Endothelial cell of hepatic sinusoid (primary cell): ENCODE data around the gene MYBBP1A.

ENCODE experiments used
- in situ Hi-C: cut with HindIII; loops from 2 replicates; pipeline ENCODE4 v1.10.0; 2017; ENCODE audit warnings: low sequenced_read_pairs

MYBBP1A gene

DNA sequence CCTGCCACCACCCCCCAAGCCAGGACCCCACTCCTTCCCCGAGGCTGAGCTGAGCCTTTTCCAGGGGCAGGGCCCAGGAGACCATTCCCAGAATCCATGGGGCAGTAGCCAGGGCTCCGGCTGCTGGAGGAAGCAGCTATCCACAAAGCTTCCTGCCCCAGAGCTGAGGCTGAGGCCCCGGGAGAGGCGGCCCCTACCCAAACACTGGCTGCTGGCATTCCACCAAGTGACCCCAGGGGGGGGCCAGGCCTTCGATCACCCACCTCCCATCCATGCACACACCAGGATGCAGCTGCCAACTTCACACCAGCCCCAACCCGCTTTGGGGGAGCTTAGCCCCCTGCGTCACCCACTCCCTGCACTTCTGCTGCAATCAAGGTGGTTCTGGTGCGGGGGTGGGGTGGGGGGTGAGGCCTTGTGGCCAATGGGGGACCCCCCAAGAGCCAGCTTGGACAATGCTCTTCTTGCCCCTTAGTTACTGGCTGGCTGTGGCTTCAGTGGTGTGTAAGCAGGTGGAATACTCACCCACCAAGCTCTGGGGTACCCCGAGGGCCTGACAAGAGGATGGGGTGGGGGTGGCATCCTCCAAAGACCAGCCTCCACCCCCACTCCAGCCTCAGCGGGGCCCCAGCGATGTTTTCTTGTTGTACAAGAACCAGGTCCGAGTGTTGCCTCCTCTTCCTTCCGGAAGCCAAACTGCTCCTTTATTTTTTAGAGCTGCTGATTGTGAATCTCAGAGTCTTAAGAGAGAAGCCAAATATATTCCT is 16.8 kb downstream of the MYBBP1A start:
- in situ Hi-C loops, result loop anchor here (5.0 kb wide), 1 partner anchor 116 kb away; no protein-coding TSS in a partner anchor

DNA sequence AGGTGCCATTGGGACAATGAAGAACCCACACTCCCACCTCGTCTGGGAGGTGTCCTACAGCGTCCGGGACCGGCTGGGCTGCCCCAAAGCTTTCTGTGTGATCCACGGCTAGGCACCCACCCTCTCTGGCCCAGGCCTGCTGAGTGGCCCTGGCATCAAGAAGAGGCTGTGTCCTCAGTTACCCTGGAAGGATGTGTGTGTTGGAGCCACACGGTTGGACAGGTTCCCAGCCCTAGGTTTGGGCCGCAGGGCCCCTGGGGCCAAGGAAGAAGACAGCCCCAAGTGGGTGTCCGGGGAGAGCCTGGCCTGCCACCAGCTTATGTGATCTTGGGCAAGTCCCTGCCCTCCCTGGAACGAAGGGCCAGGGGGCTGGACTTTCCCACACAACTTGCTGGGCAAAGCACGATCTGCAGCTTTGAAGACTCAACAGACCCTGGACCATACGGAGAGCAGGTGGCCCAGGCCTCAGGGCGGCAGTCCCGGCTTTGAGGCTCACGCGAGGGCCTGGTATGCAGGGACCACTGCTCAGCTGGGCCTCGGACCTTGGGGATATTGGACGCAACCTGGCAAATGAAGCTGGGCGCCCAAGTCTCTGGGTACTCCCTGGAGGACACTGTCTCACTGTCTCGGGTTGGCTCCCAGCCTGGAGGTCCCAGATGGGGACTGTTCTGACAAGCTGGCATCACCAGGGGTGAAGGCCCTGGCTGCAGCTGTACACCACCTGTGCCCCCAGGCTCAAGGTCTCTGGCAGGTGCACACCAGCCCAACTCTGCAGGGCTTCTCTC is 17.5 kb downstream of the MYBBP1A start:
- in situ Hi-C loops, result loop anchor here (5.0 kb wide), 1 partner anchor 115 kb away; no protein-coding TSS in a partner anchor

DNA sequence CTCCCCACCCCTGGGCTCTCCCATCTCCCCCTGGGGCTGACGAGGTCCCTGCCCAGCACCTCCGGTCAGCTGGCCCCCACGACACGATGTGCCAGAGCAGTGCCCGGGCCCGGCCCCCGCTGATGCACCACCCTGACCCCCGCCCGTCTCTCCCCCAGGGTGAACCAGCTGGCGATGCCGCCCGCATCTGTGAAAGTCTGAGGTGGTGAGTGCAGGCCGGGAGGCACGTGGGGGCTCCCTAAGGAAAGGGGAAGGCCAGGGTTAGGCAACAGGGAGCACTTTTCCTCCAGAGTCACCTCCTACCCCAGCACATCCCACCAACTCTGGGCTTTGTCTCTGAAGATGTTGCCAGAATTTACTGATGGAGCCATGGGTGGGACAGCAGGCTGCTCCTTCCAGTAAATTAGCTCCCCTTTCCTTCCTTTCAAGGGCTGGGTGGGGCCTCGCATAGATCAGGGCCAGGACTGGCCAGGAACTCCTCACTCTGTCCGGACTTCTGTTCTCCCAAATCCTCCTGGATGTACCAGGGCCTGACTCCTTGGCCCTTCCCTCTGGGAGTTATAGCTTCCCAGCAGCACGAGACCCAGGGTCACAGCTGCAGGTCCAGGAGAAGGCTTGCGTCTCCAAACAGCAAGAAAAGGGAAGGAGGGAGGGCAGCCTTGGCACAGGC is 18.3 kb downstream of the MYBBP1A start:
- in situ Hi-C loops, result loop anchor here (5.0 kb wide), 1 partner anchor 115 kb away; no protein-coding TSS in a partner anchor

DNA sequence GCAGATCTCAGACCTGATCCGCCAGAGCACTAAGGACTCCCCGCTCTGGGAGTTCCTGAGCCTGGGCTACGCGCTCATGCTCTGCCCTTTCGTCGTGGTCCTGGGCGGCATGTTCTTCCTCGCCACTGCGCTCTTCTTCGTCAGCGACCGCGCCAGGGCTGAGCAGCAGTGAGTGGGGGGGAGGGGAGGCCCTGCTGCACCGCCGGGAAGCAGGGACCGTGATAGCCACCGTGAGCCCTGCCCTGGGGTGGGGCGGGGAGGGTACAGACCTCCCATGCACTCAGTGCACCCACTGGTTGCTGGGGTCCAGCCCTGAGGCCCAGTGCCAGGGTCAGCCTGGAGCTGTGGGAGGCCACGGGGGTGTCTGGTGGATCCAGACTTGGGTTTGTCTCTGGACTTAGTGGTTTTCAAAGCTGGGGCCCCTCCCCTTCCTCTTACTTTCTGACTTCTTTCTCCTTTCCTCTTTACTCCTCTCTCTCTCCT is 18.9 kb downstream of the MYBBP1A start:
- in situ Hi-C loops, result loop anchor here (5.0 kb wide), 1 partner anchor 114 kb away; no protein-coding TSS in a partner anchor

DNA sequence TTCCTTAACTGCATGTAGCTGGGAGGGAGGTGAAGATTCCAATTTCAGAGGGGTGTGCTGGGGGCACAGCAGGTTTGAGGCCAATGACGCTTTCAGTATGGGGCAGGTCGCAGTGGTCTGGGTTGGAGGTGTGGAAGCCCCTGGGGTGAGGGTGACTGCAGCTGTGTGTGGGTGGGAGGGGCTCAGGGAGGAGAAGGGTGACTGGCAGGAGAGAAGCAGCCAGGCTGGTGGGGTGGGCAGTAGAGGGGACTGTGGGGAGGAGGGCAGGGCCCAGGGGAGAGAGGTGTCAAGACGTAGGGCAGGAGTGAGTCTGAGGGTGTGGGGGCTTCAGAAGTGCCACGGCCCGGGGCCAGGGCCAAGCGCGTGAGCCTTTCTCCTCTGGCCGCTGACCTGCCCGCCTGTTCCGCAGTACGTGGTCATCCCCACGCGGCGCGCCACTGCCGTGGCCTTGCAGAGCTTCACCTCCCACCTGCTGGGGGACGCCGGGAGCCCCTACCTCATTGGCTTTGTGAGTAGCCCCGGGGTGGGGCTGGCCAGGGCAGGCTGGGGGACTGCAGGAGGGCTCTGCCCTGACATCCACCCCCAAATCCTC is 19.4 kb downstream of the MYBBP1A start:
- in situ Hi-C loops, result loop anchor here (5.0 kb wide), 1 partner anchor 113 kb away; no protein-coding TSS in a partner anchor

DNA sequence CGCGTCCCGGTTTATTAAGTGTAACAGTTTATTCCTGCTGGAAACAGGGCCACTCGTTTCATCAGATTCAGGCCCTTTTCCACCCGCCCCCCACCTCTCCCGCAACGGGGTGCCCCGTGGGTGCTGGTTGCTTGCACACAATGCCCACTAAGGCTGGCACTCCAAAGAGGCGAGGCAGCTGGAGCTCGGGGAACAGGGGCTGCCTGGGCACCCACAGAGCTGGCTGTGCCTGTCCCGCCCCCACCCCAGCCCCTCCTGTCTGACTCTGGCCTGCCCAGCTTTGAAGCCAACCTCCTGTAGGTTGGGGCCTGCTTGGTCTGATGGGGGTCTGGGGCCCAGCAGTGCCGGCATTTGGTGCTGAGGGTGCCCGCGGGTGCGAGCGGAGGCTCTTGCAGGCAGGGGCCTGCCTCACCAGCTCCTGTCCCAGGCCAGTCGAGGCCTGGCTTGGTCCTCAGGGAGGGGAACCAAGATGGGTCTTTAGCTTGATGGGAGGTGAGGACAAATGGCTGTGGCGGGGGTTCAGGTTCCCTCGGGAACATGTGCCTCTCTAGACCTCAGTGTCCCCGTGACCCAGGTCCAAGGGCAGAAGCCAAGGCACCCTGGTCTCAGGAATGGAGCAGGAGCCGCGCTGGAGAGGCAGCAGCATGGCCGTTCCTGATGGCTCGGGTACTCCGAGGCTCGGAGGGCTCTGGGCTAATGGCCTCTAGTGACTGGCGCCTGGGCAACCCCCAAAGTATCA is 20.1 kb downstream of the MYBBP1A start:
- in situ Hi-C loops, result loop anchor here (5.0 kb wide), 1 partner anchor 113 kb away; no protein-coding TSS in a partner anchor

DNA sequence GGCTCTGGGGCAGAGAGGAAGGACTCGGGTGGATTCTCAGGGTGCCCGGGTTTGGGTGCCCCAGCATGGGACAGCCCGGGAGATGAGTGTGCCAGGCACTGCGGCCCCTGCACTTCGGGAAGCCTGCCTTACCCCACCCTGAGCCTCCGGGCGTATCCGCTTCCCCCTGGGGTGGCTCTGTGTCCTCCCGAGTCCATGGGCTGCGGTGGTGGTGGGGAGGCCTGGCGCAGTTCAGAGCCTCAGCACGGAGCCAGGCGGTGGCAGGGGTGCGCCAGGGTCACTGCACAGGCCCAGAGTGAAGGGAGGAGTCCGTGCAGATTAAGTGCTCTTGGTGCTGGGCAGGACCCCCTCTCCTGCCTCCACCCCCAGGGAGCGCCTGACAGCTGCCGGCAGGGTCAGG is 20.7 kb downstream of the MYBBP1A start:
- in situ Hi-C loops, result no loop called here

DNA sequence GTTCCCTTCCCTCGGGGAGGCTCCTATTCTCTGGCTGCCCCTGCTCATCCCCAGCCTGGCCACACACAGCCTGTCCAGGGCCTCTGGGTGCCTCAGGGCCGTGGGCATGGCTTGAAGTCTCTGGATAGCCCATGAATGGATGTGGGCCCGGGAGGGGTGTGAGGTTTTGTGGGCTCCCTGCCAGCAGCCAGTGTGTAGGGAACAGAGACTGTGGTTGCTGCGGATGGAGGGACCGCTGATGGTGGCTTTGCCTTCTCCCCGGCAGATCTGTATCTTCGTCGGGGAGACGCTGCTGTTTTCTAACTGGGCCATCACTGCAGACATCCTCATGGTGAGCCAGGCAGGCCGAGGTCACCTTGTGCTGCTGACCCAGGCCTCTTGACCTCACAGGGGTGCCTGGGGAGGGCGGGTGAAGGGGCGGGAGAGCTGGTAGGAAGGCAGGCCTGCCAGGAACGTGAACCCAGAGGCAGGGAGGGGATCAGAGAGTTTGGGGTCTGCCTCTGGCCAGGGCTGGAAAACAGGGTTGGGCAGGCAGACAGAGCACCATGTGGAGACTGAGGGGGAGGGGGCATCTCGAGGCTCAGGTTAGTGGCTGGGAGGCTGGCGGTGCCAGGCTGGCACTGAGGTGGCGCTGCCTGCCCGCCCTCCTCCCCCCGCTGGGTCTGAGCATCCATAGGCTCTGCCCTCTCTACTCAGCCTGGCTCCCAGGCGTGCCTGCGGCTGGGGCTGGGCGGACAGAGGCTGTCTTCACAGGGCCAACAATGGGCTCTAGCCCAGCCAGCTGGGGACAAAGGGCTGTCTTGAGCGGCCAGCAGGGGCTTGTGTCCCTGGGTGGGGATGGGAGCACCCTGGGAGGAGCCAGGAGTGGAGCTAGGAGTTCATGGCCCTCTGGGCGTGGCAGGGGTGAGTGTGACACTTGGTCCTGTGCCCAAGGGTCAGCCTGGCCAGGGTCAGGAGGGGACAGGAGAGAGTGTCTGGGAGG is 21.4 kb downstream of the MYBBP1A start:
- in situ Hi-C loops, result no loop called here

DNA sequence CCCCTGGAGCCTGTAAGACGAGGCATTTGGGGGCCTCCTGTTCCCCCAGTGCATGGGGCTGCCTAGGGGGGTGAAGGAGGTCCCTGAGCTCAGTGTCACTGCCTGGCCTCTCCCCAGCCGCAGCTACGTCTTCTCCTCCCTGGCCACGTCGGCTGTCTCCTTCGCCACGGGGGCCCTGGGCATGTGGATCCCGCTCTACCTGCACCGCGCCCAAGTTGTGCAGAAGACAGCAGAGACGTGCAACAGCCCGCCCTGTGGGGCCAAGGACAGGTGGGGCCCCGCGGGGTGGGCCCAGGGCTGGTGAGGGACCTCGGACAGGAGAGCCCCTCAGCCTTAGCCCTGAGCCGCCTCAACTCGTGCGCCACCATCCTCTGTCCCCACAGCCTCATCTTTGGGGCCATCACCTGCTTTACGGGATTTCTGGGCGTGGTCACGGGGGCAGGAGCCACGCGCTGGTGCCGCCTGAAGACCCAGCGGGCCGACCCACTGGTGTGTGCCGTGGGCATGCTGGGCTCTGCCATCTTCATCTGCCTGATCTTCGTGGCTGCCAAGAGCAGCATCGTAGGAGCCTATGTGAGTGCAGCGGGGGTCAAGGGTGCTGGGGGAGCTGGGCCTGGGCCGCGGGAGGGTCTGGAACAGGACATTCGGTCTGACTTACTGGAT is 22.2 kb downstream of the MYBBP1A start:
- in situ Hi-C loops, result no loop called here

DNA sequence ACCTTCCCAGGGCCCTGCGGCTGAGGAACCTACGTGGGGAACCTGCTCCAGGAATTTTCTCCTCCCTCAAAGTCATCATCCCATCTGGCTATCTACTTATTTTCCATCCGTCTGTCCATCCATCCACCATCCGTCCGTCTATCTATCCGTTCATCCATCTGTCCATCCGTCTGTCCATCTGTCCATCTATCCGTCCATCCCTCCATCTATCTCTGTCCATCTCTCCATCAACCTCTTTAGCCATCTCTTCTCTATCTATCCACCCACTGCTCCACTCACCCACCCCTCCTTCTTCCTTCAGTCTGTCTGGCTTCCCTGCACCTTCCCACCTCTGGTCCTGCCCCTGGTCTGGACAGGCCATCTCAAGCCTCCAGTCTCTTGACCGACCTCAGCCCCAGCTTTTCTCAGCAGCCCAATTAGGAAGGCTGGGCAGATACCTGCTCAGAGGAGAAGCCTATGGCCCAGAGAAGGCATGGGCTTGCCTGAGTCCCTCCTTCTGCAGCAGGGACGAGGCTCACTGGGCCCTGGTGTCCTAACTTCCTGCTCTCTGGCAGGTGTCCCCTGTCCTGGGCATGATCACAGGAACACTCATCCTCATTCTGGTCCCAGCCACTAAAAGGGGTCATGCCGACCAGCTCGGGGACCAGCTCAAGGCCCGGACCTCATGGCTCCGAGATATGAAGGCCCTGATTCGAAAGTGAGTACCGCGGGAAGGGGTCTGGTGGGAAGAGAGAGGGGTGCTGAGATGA is 23.0 kb downstream of the MYBBP1A start:
- in situ Hi-C loops, result no loop called here

DNA sequence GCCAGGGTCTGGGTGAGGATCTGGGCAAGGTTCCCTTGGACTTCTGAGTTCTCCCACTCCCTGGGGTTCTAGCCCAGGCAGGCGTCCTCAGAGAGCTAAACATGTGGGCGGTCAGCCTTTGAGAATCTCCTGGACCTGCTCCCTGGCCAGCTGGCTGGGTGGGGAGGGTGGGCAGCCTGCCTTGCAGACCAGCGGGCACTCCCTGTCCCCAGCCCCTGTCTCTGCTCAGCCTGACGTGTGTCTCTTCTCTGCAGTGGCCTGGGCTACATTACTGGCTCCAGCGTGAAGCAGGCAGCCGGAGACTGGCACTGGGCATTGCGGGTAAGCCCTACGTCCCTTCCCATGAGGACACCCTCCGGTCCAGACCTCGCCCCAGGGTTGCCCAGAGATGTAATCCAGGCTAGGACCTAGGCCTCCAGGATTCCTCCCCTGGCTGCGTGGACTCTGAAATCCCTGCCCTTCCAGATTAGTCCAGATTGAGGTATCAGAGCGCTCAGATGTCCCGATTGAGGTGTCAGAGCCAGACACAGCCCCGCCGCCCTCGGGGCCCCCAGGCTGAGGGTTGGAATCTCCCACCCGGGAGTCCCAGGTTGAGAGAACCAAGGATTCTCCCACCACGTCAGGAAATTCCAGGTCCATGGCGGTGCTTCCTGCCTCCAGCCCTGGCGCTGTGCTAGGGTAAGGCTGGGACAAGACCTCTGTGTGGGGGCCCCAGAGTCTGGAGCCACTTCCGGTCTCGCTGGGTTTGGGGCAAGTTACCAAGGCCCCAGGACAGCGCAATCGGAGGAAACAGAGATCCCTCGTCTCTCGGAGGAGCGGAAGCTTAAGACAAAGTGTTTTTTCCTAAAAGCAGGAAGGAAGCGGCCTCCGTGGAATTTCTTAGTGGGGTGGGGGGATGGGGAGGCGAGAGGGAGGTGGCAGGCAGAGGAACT is 24.1 kb downstream of the MYBBP1A start:
- in situ Hi-C loops, result no loop called here

DNA sequence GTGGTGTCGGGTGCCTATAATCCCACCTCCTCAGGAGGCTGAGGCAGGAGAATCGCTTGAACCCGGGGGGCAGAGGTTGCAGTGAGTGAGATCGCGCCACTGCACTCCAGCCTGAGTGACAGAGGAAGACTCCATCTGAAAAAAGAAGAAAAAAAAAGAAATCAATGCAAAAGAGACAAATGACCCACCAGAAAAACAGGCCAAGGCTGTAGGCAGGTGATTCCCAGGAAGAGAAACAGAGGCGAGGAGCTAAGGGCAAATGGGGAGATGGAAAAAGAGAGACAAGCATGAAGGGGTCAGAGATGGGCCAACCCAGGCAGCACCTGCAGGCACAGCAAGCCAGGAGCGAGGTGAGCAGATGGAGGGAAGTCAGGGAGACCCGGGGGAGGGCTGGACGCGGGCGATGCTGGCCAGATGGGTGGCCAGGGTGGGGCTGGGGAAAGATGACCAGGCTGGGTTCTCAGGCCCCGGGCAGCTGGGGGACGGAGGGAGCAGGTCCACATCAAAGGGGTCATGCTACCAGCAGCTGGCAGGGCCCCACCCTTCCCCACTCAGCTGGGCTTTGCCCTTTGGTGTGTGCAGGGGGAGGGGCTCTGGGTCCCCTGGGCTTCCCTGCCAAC is 25.5 kb downstream of the MYBBP1A start:
- in situ Hi-C loops, result no loop called here

DNA sequence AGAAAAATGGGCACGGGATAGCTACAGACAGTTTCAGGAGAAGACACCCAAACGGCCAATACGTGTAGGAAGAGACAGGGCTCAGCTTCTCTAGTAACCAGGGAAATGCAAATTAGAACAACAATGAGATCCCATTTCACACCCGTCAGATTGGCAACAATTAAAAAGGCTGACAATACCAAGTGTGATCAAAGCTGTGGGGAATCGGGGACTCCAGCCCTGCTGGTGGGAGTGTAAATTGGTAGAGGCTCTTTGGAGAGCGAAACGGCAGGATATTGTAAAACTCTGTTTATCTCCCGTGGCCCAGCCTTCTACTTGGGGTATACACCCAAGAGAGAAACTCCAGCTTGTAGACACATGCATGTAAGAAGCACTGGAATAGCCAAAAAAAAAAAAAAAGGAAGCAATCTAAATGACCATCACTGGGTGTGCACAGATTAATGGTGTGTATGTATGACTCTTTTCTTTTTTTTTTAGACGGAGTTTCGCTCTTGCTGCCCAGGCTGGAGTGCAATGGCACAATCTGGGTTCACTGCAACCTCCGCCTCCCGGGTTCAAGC is 27.5 kb downstream of the MYBBP1A start:
- in situ Hi-C loops, result no loop called here

DNA sequence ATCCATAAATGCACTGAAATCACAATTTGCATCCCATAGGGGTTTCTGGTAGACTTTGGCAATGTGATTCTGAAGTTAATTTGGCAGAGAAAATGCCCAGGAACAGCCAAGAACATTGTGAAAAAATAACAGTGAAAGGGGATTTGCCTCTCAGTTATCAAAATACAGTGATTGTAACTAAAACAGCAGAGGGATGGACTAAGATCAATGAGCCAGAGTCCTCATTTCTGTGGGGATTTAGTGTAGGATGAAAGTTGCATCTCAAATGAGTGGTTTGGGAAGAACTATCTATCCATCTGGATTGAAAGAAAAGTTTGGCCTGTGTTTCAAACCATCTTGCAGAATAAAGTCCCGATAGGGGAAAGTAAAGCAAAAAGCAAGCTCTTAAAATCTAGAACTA is 28.1 kb downstream of the MYBBP1A start:
- in situ Hi-C loops, result no loop called here

DNA sequence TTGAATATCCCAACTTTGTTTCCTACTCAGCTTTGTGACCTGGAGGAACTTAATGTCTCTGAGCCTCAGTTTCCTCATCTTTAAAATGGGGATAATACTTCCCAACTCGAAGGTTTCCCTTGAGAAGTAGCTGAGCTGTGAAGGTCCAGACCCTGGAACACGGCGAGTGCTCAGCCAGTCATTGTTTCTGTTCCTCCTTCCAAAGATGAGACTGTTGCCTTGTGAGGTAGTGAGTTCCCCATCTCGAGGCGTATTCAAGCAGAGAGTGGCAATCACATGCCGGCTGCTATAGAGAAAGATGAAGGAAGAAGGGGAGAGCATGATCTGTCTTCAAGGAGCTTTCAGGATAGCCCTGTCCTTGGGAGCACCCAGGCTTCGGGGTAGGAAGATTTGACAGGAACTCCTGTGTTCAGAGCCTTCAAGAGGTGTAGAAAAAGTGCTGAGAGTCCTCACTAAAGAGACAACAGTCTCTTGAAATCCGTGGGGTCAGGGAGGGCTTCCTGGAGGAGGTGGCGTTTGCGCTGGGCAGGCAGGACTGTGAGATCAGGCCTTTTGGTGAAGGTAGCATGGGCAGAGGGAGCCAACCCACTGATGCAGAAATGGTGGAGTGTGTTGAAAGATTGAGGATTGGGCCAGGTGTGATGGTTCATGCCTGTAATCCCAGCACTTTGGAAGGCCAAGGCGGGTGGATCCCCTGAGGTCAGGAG is 29.3 kb downstream of the MYBBP1A start:
- in situ Hi-C loops, result no loop called here
